GM13977 (cell line): ENCODE results near the gene MLST8.

Source experiments
- DNase-seq: peaks from one replicate; pipeline ENCODE4 v3.0.0; 2012; ENCODE audit warnings: low spot score
- in situ Hi-C: fragments of 300-500 bp; cut with MboI; formaldehyde crosslinking; loops from one replicate; pipeline ENCODE4 v1.12.0; 2022; ENCODE audit warnings: low sequenced_read_pairs, low pct_unique_long_range_greater_than_20kb, mixed read lengths, inconsistent platforms; ENCODE audit not compliant: unreplicated experiment
- TF ChIP-seq, protein P1 (sequence below): IDR thresholded peaks from 2 replicates; pipeline ENCODE4 v1.5.1; 2012; ENCODE audit warnings: mild to moderate bottlenecking, control low read depth; ENCODE audit not compliant: insufficient read depth; ENCODE audit errors: extremely low read depth, missing control alignments

Gene MLST8

GRCh38 chr16:2194166-2194834 is 11.0 kb upstream of the MLST8 start:
- in situ Hi-C loops, result no loop called here
- DNase-seq, result no peak
- TF ChIP-seq, protein P1, sequence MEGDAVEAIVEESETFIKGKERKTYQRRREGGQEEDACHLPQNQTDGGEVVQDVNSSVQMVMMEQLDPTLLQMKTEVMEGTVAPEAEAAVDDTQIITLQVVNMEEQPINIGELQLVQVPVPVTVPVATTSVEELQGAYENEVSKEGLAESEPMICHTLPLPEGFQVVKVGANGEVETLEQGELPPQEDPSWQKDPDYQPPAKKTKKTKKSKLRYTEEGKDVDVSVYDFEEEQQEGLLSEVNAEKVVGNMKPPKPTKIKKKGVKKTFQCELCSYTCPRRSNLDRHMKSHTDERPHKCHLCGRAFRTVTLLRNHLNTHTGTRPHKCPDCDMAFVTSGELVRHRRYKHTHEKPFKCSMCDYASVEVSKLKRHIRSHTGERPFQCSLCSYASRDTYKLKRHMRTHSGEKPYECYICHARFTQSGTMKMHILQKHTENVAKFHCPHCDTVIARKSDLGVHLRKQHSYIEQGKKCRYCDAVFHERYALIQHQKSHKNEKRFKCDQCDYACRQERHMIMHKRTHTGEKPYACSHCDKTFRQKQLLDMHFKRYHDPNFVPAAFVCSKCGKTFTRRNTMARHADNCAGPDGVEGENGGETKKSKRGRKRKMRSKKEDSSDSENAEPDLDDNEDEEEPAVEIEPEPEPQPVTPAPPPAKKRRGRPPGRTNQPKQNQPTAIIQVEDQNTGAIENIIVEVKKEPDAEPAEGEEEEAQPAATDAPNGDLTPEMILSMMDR, result no peak

- peak; percentile 80 for DNase-seq
Observed at GRCh38 chr16:2194852-2195321, 10.4 kb upstream of the MLST8 start.

DNA sequence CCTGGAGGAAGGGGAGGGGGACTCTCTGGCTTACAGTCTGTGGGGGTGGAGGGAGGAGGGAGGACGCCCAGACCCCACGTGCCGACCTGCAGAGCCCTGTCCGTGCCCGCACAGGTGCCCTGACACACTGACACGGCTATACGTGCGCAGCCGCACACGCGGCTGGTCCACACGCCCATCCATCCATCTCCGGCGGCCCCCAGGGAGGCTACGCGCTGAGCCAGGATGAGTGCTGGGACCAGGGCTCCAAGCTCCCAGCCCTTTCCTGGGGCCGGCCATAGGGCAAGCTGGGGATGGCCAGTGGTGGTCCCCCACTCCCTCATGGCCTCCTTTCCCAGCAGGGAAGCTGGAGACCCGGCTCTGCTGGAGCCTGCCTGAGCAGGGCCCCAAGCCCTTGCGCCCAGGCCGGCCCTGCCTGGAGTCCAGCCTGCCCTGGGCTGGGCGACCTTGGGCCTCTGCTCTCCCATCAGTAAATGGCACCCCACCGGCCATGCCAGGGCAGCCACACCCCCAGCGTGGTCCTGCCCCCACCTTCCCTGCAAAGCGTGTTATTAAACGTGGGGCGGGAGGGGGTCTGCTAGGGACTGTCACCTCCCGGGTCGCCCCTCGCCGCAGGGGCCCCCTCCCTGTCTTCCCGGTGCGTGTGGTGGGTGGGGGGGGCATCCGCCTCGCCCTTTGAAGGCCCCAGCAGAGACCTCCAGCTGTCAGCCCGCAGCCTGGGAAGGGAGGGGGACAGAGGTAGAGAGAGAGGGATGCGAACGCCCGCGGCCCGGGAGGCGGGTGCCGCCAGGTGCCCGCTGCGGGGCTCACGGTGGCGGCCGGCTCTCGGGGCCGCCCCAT is 9.7 kb upstream of the MLST8 start:
- no peak for DNase-seq
- in situ Hi-C loops, result no loop called here
- TF ChIP-seq, protein P1, result no peak

More at GRCh38 chr16:2194852-2195321, 10.4 kb upstream of the MLST8 start:
- TF ChIP-seq, protein P1, result peak; percentile 65
- in situ Hi-C loops, result no loop called here

- TF ChIP-seq, protein P1, result no peak
- DNase-seq, result peak; percentile 68
- in situ Hi-C loops, result no loop called here
Observed at GRCh38 chr16:2196162-2196980, 8.9 kb upstream of the MLST8 start, which contains the start of gene CASKIN1. Gene CASKIN1, minus strand, starts transcription at chr16:2196605. Its CDS starts 173 bp downstream, at chr16:2196432.

DNA sequence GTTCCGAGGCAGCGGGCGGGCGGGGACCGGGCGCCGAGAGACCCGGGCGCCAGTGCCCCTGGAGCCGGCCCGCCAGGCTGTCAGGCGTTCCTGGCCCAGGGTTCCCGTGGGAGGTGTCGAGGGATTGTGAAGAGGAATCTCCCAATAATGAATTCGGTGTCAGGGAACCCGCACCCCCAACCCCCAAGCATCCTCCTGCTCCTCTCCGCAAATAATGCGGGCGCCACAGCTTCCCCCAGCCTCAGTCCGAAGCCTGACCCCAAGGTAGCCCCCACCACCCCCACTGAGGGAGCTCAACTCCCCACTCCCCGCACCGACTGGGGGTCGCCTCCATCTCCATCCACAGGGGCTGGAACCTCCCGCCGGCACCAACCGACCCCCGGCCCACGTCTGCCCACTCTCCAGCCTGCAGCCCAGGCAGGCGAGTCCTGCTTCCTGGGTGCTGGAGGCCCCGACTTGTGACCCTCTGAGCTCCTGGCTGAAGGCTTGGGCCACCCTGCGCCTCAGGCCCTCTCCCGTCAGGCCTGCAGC is 8.2 kb upstream of the MLST8 start:
- DNase-seq, result no peak
- TF ChIP-seq, protein P1, result no peak
- in situ Hi-C loops, result no loop called here

- TF ChIP-seq, protein P1, result no peak
- in situ Hi-C loops, result no loop called here
Observed at GRCh38 chr16:2197765-2198164, 7.5 kb upstream of the MLST8 start.

More at GRCh38 chr16:2197765-2198164, 7.5 kb upstream of the MLST8 start:
- no peak for DNase-seq
